ENCODE results near the gene CMTM1. TPM values are rescaled to one million over a fixed set of nuclear protein-coding genes. Genes with fewer than 3 reads are reported as not detected.

Gene CMTM1
- total and polyA plus RNA-seq, 2 experiments from 2014 or later, result 1.4 to 1.8 TPM

GRCh38 chr16:66521252-66521713, 45.0 kb upstream of the CMTM1 start:
- Histone ChIP-seq H3K9me2 (replicated peaks; ENCODE audit: insufficient read depth) (no peaks in the 10 kb centered on the region), H3K4me2 (no peak overlapping the region), H3K4me3 (no peak overlapping the region), H3K27me3 (no peaks in the 10 kb centered on the region), H3K9me3 (ENCODE audit: low read depth) (no peaks in the 10 kb centered on the region), H3K27ac (no peak overlapping the region), H3K79me2 (no peaks in the 10 kb centered on the region), H3K4me1 (ENCODE audit: insufficient read depth) (peaks cover 13% of the 10 kb centered on the region), H2AFZ (no peak overlapping the region), H4K20me1 (ENCODE audit: insufficient read depth, poor library complexity, severe bottlenecking) (no peaks in the 10 kb centered on the region), H3K36me3 (replicated peaks; ENCODE audit: insufficient read depth, low read depth) (no peaks in the 10 kb centered on the region)
- no peak for TF ChIP-seq EZH2 (IDR thresholded peaks at IDR 0.05; ENCODE audit: borderline replicate concordance)
- TF ChIP-seq, protein P1, sequence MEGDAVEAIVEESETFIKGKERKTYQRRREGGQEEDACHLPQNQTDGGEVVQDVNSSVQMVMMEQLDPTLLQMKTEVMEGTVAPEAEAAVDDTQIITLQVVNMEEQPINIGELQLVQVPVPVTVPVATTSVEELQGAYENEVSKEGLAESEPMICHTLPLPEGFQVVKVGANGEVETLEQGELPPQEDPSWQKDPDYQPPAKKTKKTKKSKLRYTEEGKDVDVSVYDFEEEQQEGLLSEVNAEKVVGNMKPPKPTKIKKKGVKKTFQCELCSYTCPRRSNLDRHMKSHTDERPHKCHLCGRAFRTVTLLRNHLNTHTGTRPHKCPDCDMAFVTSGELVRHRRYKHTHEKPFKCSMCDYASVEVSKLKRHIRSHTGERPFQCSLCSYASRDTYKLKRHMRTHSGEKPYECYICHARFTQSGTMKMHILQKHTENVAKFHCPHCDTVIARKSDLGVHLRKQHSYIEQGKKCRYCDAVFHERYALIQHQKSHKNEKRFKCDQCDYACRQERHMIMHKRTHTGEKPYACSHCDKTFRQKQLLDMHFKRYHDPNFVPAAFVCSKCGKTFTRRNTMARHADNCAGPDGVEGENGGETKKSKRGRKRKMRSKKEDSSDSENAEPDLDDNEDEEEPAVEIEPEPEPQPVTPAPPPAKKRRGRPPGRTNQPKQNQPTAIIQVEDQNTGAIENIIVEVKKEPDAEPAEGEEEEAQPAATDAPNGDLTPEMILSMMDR (IDR thresholded peaks at IDR 0.05; ENCODE audit: poor library complexity), result no peak
- no peak for TF ChIP-seq EZH2phosphoT487 (IDR thresholded peaks at IDR 0.05; ENCODE audit: low read depth, severe bottlenecking, unreplicated experiment)
- no peak for DNase-seq (ENCODE audit: low spot score)
- WGBS (ENCODE audit: low lambda C conversion rate, missing lambda C conversion rate), result 93% methylated on average over 5 of the region's 5 CpGs

DNA sequence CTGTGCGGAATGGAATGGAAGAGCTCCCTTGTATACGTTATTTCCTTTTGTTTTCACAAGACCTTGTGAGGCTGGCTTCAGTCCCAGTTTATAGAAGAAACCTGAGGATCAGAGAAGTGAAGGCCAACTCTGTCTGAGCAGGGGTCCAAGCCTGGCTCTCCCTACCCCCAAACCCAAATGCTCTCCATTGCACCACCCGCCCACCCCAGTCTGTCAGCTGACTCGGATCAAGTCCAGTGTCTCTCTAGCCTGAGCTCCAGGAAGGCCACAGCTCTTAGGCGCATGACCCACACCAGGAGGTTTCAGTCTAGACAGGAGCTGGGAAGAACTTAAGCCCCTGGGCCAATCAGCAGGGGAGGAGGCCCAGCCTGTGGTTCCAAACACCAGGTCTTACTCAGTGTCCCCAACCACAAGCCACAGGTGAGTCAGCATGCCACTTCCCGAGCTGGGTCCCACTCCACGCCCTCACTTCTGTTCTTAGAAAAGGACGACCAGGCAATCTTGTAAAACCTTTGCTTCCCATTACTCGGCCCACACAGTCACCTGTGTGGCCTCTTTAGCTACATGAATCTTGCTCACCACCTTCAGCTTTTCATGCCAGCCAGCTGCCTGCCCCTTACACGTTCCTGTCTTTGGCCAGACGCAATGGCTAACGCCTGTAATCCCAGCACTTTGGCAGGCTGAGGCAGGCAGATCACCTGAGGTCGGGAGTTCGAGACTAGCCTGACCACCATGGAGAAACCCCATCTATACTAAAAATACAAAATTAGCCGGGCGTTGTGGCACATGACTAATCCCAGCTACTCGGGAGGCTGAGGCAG, 44.1 kb upstream of the CMTM1 start:
- no peaks in the 10 kb centered on the region for H3K36me3 ChIP-seq (replicated peaks; ENCODE audit: insufficient read depth, low read depth)

DNA sequence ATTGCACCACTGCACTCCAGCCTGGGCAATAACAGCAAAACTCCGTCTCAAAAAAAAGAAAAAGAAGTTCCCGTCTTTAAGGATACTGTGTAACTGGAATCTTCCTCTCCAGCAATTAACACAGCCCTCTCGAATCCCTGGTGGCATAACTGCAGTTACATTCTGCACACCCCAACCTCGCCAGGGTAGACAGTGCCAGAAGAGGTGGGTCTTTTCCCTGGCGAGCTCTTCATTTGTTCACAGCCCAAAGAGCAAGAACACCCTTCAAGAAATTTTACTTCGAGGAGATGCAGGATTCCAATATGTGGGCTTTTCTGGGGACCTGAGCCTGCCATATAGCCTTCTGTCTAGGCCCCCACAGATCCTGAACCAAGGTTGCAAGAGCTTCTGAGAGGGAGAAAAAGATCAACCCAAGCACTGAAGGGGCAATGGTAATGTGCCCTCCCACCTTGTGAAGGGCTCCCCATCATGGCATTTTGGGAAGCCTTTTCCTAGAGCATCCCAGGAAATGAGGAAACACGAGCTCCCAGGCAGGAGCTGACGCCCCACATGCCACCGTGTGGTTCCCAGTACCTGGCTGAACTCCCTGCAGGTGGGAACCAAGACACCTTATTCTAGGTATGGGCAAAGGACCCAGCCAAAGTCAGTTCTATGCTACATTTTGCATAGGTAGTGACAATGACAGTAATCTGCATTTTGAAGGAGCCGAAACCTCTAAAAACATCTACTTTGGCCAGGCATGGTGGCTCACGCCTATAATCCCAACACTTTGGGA, 43.2 kb upstream of the CMTM1 start:
- Histone ChIP-seq H3K9me2 (replicated peaks; ENCODE audit: insufficient read depth) (no peaks in the 10 kb centered on the region), H4K20me1 (ENCODE audit: insufficient read depth, poor library complexity, severe bottlenecking) (no peaks in the 10 kb centered on the region), H3K27ac (no peak overlapping the region), H3K79me2 (no peaks in the 10 kb centered on the region), H3K4me1 (ENCODE audit: insufficient read depth) (no peaks in the 10 kb centered on the region), H3K27me3 (no peaks in the 10 kb centered on the region), H2AFZ (no peak overlapping the region), H3K36me3 (replicated peaks; ENCODE audit: insufficient read depth, low read depth) (no peaks in the 10 kb centered on the region), H3K4me2 (no peak overlapping the region), H3K9me3 (ENCODE audit: low read depth) (no peaks in the 10 kb centered on the region), H3K4me3 (no peak overlapping the region)
- TF ChIP-seq, protein P1 (IDR thresholded peaks at IDR 0.05; ENCODE audit: poor library complexity), result no peak
- TF ChIP-seq EZH2phosphoT487 (IDR thresholded peaks at IDR 0.05; ENCODE audit: low read depth, severe bottlenecking, unreplicated experiment) (no peak), EZH2 (IDR thresholded peaks at IDR 0.05; ENCODE audit: borderline replicate concordance) (no peak)
- WGBS (ENCODE audit: low lambda C conversion rate, missing lambda C conversion rate), result 96% methylated on average over 11 of the region's 11 CpGs
- DNase-seq (ENCODE audit: low spot score), result no peak

More for the DNA sequence above, 44.1 kb upstream of the CMTM1 start:
- no peaks in the 10 kb centered on the region for H4K20me1 ChIP-seq (ENCODE audit: insufficient read depth, poor library complexity, severe bottlenecking)
- TF ChIP-seq, protein P1 (IDR thresholded peaks at IDR 0.05; ENCODE audit: poor library complexity), result no peak
- TF ChIP-seq EZH2phosphoT487 (IDR thresholded peaks at IDR 0.05; ENCODE audit: low read depth, severe bottlenecking, unreplicated experiment), result no peak
- TF ChIP-seq EZH2 (IDR thresholded peaks at IDR 0.05; ENCODE audit: borderline replicate concordance), result no peak
- H3K4me3 ChIP-seq, result no peak overlapping the region
- H2AFZ ChIP-seq, result no peak overlapping the region
- WGBS (ENCODE audit: low lambda C conversion rate, missing lambda C conversion rate), result 82% methylated on average over 17 of the region's 17 CpGs
- no peaks in the 10 kb centered on the region for H3K9me2 ChIP-seq (replicated peaks; ENCODE audit: insufficient read depth)
- DNase-seq (ENCODE audit: low spot score), result peak; percentile 21
- H3K27me3 ChIP-seq, result no peaks in the 10 kb centered on the region
- H3K79me2 ChIP-seq, result no peaks in the 10 kb centered on the region
- no peaks in the 10 kb centered on the region for H3K9me3 ChIP-seq (ENCODE audit: low read depth)
- H3K27ac ChIP-seq, result no peak overlapping the region
- H3K4me1 ChIP-seq (ENCODE audit: insufficient read depth), result peaks cover 7% of the 10 kb centered on the region
- no peak overlapping the region for H3K4me2 ChIP-seq

All from hepatocyte (in vitro differentiated cells).